Liver (tissue), 9 donors: Measurements from ENCODE around the gene CYP26C1. TPM values are rescaled to one million over a fixed set of nuclear protein-coding genes. Genes with fewer than 3 reads are reported as not detected.

Source experiments
- DNase-seq: peaks from one replicate; pipeline ENCODE4 v3.0.0-alpha.2; 2017; ENCODE audit warnings: low spot score
- H3K27ac ChIP-seq, 2 donors: one replicate each; pipeline ENCODE4 v1.7.0; 2013; ENCODE audit warnings: inconsistent platforms in 2 of 2, low read length in 2 of 2, control low read depth in 1 of 2, low read depth in 1 of 2, mild to moderate bottlenecking in 1 of 2
- H3K27me3 ChIP-seq, 4 donors: one replicate each; pipeline versions ENCODE4 v1.6.1 to v1.7.0; 2013; ENCODE audit warnings: low read length in 3 of 4, inconsistent platforms in 1 of 4, mild to moderate bottlenecking in 1 of 4, moderate library complexity in 1 of 4; ENCODE audit not compliant: control insufficient read depth in 4 of 4, insufficient read depth in 4 of 4
- H3K36me3 ChIP-seq, 4 donors: one replicate each; pipeline versions ENCODE4 v1.6.1 to v1.7.0; 2013; ENCODE audit warnings: low read length in 3 of 4, mild to moderate bottlenecking in 3 of 4, low read depth in 1 of 4, moderate library complexity in 1 of 4; ENCODE audit not compliant: control insufficient read depth in 4 of 4, insufficient read depth in 3 of 4
- H3K4me1 ChIP-seq, 4 donors: one replicate each; pipeline versions ENCODE4 v1.6.1 to v1.7.0; 2013; ENCODE audit warnings: low read length in 3 of 4, mild to moderate bottlenecking in 3 of 4, moderate library complexity in 1 of 4; ENCODE audit not compliant: control insufficient read depth in 4 of 4, insufficient read depth in 4 of 4
- H3K4me3 ChIP-seq, 3 donors: one replicate each; pipeline versions ENCODE4 v1.6.1 to v1.7.0; 2013; ENCODE audit warnings: low read length in 3 of 3, control low read depth in 1 of 3, low read depth in 1 of 3, mild to moderate bottlenecking in 1 of 3
- H3K9ac ChIP-seq, 2 donors: one replicate each; pipeline ENCODE4 v1.7.0; 2013; ENCODE audit warnings: low read length in 2 of 2, mild to moderate bottlenecking in 2 of 2, moderate library complexity in 2 of 2, control low read depth in 1 of 2, low read depth in 1 of 2
- H3K9me3 ChIP-seq, 4 donors: one replicate each; pipeline versions ENCODE4 v1.6.1 to v1.7.0; 2013; ENCODE audit warnings: low read length in 3 of 4; ENCODE audit not compliant: control insufficient read depth in 4 of 4
- EGR1 ChIP-seq, 2 donors: IDR thresholded peaks; 2 replicates each; pipeline ENCODE4 v1.6.1; 2016 to 2018; ENCODE audit warnings: antibody characterized with exemption in 2 of 2, low read depth in 2 of 2
- FOXA1 ChIP-seq: IDR thresholded peaks from 2 replicates; pipeline ENCODE4 v1.6.1; 2016; ENCODE audit warnings: antibody characterized with exemption
- GABPA ChIP-seq, 2 donors: IDR thresholded peaks in 1 of 2; conservative IDR thresholded peaks in 1 of 2; 2 replicates each; pipeline ENCODE4 v1.6.1; 2016; ENCODE audit warnings: antibody characterized with exemption in 2 of 2, mild to moderate bottlenecking in 1 of 2, moderate library complexity in 1 of 2
- HNF4A ChIP-seq, 2 donors: conservative IDR thresholded peaks; 2 replicates each; pipeline ENCODE4 v1.6.1; 2016; ENCODE audit warnings: antibody characterized with exemption in 2 of 2, mild to moderate bottlenecking in 2 of 2
- JUND ChIP-seq, 2 donors: IDR thresholded peaks; 2 replicates each; pipeline ENCODE4 v1.6.1; 2016; ENCODE audit warnings: antibody characterized with exemption in 2 of 2
- NR2F2 ChIP-seq: IDR thresholded peaks from 2 replicates; pipeline ENCODE4 v1.6.1; 2016; ENCODE audit warnings: antibody characterized with exemption
- RXRA ChIP-seq, 2 donors: IDR thresholded peaks; 2 replicates each; pipeline ENCODE4 v1.6.1; 2017 to 2018; ENCODE audit warnings: antibody characterized with exemption in 2 of 2, mild to moderate bottlenecking in 1 of 2
- SP1 ChIP-seq: IDR thresholded peaks from 2 replicates; pipeline ENCODE4 v1.6.1; 2018; ENCODE audit warnings: antibody characterized with exemption, mild to moderate bottlenecking
- TAF1 ChIP-seq: conservative IDR thresholded peaks from 2 replicates; pipeline ENCODE4 v1.6.1; 2016; ENCODE audit warnings: antibody characterized with exemption, mild to moderate bottlenecking
- YY1 ChIP-seq: IDR thresholded peaks from 2 replicates; pipeline ENCODE4 v1.6.1; 2016; ENCODE audit warnings: antibody characterized with exemption, mild to moderate bottlenecking
- WGBS: extraction: QIAGEN DNeasy Blood & Tissue Kit; methylation state at CpG from one replicate; pipeline ENCODE4 v1.1.7; 2013; 5-methylcytosine and 5-hydroxymethylcytosine counted together
- polyA plus RNA-seq, 2 donors: library from polyadenylated mRNA; stranded (reverse) in 1 of 2; unstranded in 1 of 2; fragments of 200-250 nt in 1 of 2; fragments of >200 nt in 1 of 2; fragmentation: Nextera tagmentation in 1 of 2; extraction: Ambion mirVana in 1 of 2; gene quantifications; one replicate each; pipeline versions ENCODE4 v1.2.1 to v1.2.3, GENCODE V29; 2013 to 2015
- total RNA-seq, 2 donors: library from RNA; depleted of rRNA; stranded (reverse); fragments of >200 nt; gene quantifications; one replicate each; pipeline ENCODE4 v1.2.3, GENCODE V29; 2014
- TF ChIP-seq, protein P1 (sequence below): IDR thresholded peaks from 2 replicates; pipeline ENCODE4 v1.6.1; 2016; ENCODE audit warnings: antibody characterized with exemption, mild to moderate bottlenecking
- TF ChIP-seq, protein P2 (sequence below): IDR thresholded peaks from 2 replicates; pipeline ENCODE4 v1.6.1; 2016; ENCODE audit warnings: antibody characterized with exemption
- TF ChIP-seq, protein P3 (sequence below): IDR thresholded peaks from 2 replicates; pipeline ENCODE4 v1.6.1; 2016; ENCODE audit warnings: antibody characterized with exemption
- TF ChIP-seq, protein P4 (sequence below): IDR thresholded peaks from 2 replicates; pipeline ENCODE4 v1.6.1; 2016; ENCODE audit warnings: antibody characterized with exemption
- donor health status: healthy.
- donor health status: healthy.
- donor health status: healthy.
- donor health status: healthy.
- donor health status: healthy.

Gene CYP26C1
- total and polyA plus RNA-seq, 4 donors, result 0.09 to 0.25 TPM; not detected in 2

DNA sequence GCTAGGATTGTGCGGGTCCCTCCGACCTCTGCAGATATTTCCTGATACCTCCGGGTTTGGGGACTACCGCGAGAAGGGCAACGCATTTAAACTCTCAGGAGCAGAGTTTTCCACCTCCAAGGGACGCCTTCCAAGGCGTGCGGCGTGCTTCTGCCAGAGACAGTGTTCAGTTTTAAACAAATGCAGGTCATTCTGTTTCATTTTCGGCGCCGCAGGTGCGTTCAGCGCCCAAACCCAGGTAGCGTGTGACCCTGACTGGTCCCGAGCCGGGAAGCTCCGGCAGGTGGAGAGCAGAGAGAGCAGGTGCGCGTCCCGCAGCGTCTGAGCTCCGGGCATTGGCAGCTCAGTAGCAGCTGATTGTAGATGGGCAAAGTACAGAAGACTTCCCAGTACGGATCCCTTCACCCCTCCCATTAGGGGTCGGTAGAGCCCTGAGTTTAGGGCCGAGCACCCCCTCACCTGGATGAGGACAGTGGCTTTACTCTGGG lies 11.7 kb downstream of the CYP26C1 start:
- Histone ChIP-seq H3K27ac (peak overlapping the region; percentile 69 to 75), H3K27me3 (peaks cover 0 to 7% (median 0%) of the 10 kb centered on the region in 4 donors), H3K36me3 (no peaks in the 10 kb centered on the region), H3K9ac (peak overlapping the region; percentile 5 to 59), H3K9me3 (no peaks in the 10 kb centered on the region), H3K4me3 (peak overlapping the region; percentile 54 to 68 (median 64)), H3K4me1 (peaks cover 30 to 72% (median 57%) of the 10 kb centered on the region in 4 donors)
- TF ChIP-seq, protein P1, sequence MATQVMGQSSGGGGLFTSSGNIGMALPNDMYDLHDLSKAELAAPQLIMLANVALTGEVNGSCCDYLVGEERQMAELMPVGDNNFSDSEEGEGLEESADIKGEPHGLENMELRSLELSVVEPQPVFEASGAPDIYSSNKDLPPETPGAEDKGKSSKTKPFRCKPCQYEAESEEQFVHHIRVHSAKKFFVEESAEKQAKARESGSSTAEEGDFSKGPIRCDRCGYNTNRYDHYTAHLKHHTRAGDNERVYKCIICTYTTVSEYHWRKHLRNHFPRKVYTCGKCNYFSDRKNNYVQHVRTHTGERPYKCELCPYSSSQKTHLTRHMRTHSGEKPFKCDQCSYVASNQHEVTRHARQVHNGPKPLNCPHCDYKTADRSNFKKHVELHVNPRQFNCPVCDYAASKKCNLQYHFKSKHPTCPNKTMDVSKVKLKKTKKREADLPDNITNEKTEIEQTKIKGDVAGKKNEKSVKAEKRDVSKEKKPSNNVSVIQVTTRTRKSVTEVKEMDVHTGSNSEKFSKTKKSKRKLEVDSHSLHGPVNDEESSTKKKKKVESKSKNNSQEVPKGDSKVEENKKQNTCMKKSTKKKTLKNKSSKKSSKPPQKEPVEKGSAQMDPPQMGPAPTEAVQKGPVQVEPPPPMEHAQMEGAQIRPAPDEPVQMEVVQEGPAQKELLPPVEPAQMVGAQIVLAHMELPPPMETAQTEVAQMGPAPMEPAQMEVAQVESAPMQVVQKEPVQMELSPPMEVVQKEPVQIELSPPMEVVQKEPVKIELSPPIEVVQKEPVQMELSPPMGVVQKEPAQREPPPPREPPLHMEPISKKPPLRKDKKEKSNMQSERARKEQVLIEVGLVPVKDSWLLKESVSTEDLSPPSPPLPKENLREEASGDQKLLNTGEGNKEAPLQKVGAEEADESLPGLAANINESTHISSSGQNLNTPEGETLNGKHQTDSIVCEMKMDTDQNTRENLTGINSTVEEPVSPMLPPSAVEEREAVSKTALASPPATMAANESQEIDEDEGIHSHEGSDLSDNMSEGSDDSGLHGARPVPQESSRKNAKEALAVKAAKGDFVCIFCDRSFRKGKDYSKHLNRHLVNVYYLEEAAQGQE, result peak; percentile 11
- peak; percentile 5 for TF ChIP-seq TAF1
- no peak for TF ChIP-seq SP1
- no peak for DNase-seq
- WGBS, result under 1% methylated on average over 27 of the region's 27 CpGs

DNA sequence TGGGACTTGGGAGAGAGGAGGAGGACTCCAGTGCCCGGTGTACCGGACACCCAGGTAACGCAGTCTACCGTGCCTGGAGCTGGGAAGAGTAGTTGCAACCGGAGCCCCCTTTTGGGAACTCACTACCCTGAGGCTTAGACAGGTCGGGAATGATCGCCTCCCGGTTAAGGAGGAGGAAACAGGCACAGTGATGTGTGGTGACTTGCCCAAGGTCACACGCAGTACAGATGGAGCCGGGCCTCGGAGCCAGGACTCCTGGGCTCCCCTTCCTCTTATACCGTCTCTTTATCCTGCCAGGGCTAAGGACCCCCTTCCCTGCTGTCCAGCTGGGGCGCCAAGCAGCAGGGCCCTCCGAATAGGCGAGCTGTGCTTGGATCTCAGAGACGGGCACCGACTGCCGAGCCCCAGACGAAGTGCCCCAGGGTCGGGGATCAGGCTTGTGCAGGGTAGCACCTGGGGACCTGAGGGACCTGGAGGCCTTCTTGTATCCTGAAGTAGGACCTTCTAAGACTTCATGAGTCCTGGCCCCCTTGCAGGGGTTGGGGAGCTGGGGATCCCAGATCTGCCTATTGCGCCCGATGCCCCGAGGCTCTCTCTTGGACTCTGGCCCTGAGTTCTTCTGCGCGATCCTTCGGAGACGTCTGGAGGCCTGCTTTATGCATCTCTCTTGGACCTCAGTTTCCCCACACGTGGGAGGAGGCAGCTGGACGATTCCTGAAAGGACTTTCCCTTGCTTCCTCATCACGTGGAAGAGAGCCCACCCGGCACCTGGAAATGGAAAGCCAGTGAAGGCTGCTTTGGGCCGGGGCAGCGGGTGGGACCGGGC lies 12.3 kb downstream of the CYP26C1 start:
- no peak for TF ChIP-seq GABPA (IDR thresholded peaks at IDR 0.05 in 1 of 2, conservative IDR thresholded peaks at IDR 0.05 in 1 of 2)
- TF ChIP-seq, protein P2, sequence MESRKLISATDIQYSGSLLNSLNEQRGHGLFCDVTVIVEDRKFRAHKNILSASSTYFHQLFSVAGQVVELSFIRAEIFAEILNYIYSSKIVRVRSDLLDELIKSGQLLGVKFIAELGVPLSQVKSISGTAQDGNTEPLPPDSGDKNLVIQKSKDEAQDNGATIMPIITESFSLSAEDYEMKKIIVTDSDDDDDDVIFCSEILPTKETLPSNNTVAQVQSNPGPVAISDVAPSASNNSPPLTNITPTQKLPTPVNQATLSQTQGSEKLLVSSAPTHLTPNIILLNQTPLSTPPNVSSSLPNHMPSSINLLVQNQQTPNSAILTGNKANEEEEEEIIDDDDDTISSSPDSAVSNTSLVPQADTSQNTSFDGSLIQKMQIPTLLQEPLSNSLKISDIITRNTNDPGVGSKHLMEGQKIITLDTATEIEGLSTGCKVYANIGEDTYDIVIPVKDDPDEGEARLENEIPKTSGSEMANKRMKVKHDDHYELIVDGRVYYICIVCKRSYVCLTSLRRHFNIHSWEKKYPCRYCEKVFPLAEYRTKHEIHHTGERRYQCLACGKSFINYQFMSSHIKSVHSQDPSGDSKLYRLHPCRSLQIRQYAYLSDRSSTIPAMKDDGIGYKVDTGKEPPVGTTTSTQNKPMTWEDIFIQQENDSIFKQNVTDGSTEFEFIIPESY, result no peak
- TF ChIP-seq FOXA1, result no peak
- TF ChIP-seq, protein P3, sequence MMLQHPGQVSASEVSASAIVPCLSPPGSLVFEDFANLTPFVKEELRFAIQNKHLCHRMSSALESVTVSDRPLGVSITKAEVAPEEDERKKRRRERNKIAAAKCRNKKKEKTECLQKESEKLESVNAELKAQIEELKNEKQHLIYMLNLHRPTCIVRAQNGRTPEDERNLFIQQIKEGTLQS, result no peak
- no peak for TF ChIP-seq RXRA (IDR thresholded peaks at IDR 0.05)
- no peak for TF ChIP-seq JUND (IDR thresholded peaks at IDR 0.05)
- no peak for TF ChIP-seq HNF4A (conservative IDR thresholded peaks at IDR 0.05)
- TF ChIP-seq, protein P1, result no peak
- TF ChIP-seq NR2F2, result no peak
- no peak for TF ChIP-seq EGR1 (IDR thresholded peaks at IDR 0.05; ENCODE audit: low read depth in 2 of 2)
- TF ChIP-seq SP1, result no peak
- no peak for TF ChIP-seq YY1
- TF ChIP-seq, protein P4, sequence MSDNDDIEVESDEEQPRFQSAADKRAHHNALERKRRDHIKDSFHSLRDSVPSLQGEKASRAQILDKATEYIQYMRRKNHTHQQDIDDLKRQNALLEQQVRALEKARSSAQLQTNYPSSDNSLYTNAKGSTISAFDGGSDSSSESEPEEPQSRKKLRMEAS, result no peak
- H3K27me3 ChIP-seq, result peaks cover 0 to 2% (median 0%) of the 10 kb centered on the region in 4 donors
- WGBS, result 3% methylated on average over 34 of the region's 34 CpGs
- no peak for DNase-seq
- H3K4me1 ChIP-seq, result peaks cover 30 to 79% (median 64%) of the 10 kb centered on the region in 4 donors
- peak overlapping the region; percentile 69 to 75 for H3K27ac ChIP-seq
- H3K9ac ChIP-seq, result no peak overlapping the region
- peak overlapping the region in 2 of 3 donors; percentile 59 to 64 for H3K4me3 ChIP-seq
- H3K9me3 ChIP-seq, result no peaks in the 10 kb centered on the region
- no peaks in the 10 kb centered on the region for H3K36me3 ChIP-seq
